Activated CD8-positive, alpha-beta memory T cell treated with anti-CD3 and anti-CD28 coated beads, Interleukin-2, amount 50 U/mL, for 4 hours (primary cell): ENCODE results near the gene ALDH4A1.
"Not testable (repeated sequence)": the region's sequence is repeated elsewhere in the genome, so short reads cannot be mapped to it uniquely, and the experiment has no call there.

Experiments
- DNase-seq: peaks from one replicate; pipeline ENCODE4 v3.0.0-alpha.2; 2020

The ALDH4A1 gene

DNA sequence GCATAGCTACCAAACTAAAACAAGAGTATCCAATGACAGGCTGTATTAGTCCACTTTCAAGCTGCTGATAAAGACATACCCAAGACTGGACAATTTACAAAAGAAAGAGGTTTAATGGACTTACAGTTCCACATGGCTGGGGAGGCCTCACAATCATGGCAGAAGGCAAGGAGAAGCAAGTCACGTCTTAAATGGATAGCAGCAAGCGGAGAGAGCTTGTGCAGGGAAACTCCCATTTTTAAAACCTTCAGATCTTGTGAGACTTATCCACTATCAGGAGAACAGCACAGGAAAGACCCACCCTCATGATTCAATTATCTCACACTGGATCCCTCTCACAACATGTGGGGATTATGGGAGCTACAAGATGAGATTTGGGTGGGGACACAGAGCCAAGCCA lies 54.6 kb downstream of the ALDH4A1 start:
- not testable (repeated sequence) for DNase-seq

DNA sequence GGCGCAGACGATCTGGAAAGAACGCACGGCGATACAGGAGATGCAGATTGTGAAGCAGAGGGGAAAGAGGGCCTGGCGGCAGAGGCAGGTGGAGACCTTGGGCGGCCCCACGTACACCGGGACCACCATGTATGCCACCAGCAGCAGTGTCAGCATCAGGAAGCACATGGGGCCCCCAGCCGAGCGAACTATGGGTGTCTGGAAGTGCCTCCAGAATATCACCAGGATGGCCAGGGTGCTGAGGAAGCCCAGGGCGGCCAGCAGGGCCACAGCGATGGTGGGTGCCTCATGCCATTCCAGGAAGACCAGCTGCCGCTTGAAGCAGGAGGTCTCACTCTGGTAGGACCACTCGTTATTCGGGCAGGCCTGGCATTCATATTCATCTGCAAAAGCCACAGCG lies 62.2 kb downstream of the ALDH4A1 start:
- no peak for DNase-seq

DNA sequence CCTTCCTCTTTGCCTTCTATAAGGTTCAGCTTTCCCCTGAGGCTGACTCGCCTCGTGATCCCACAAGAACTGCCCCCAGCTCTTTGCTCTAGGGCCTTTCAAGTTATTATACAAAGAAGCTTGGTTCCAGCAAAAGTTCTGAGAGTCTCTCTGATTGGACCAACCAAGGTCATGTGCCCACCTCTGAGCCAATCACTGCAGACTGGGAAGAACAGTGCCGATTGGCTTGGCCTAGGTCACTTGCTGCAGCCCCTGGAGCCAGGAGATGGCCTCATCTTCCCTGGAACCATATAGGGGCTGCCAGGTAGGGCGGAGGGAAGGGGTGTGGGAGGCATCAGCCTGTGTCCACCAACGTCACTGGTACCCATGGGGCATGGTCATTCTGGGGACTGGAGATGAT lies 65.7 kb downstream of the ALDH4A1 start:
- no peak for DNase-seq

DNA sequence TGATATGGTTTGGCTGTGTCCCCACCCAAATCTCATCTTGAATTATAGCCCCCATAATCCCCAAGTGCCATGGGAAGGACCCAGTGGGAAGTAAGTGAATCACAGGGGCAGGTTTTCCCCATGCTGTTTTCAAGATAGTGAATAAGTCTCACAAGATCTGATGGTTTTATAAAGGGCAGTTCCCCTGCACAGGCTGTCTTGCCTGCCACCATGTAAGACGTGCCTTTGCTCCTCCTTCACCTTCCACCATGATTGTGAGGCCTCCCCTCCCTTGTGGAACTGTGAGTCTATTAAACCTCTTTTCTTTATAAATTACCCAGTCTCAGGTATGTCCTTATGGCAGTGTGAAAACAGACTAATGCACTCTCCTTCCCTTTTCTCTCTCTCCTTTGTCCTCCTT lies 70.0 kb downstream of the ALDH4A1 start:
- DNase-seq = not testable (repeated sequence)

DNA sequence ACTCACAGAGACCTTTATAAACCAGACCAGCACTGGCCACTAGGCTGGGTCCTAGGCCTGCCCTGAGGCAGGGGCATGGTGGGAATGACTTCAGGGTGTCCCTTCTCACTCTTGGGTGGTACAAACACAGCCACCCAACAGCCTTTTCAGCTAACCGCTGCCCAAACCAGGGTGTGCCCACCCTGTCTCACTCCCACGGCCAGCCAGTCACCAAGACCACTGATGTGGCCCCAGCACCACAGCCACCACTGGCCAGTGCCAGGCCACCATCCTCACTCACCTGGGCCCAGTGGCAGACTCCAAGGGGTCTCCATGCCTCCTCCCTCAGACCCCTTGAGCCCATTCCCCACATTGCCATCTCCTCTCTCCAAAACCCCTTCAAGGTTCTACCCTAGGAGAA lies 70.7 kb downstream of the ALDH4A1 start:
- DNase-seq = no peak

DNA sequence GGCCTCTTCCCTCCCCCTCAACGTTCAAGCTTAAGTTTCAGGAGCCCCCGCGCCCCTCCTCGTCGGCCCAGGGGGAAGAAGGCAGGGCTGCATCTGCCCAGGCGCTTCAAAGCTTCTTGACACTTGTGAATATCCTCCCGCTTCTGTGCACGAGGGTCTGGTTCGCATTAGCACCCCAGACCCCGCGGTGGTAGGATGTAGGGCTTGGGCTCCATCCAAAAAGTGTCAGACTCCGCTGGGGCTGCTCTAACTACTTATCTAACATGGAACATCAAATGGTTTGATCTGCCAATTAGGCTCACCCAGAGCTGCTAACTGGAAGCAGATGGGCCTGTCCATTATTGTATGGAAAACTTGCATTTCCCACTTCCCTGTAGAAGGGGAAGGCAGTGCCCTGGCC lies 71.8 kb downstream of the ALDH4A1 start:
- no peak for DNase-seq

DNA sequence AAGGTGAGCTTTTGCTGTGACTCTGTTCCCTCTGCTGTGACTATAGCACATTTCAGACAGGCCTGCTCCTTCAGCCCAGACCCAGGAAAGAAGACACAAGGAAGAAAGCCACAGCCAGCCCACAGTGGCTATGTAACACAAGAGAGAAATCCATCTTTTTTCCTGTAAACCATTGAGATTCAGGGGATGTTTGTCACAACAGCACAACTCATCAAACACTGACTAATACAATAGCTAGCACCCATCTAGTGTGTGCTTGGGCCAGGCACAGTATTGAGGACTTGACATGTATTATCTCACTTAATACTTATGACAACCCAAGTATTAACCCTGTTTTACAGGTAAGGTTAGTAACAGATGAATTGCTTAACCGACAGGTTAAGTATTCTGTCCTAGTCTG lies 72.7 kb downstream of the ALDH4A1 start:
- DNase-seq = no peak

DNA sequence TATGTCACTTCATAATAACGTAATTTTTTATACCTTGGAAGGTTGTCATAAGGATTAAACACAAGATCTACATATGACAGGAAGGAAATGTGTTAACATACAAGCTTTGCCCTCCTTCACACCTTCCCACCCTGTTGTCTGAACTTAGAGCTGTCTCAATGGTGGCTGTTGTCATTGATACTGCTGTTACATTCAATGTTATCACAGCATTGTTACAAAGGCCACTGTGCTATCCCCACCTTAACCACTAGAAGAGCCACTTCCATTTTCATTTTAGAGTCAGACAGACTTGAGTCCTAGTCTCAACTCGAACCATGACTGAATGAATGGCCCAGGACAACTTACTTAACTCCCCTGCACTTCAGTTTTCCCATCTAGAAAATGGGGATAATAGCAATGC lies 74.1 kb downstream of the ALDH4A1 start:
- no peak for DNase-seq

DNA sequence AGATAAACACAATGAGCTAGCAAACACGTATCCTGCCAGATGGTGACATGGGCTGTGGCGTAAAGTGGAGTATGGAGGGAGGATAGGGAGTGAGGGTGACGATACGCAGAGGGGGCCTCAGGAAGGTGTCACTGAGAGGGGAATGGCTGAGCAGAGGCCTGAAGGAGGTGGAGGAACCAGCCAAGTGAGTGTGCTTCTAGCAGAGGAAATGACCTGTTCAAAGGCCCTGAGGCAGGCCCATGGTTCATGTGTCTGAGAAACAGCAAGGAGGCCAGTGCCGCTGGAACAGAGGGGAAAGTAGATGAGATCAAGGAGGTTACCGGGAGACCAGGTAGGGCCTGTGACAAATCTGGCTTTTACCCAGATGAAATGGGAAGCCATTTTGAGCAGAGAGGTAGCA lies 78.9 kb downstream of the ALDH4A1 start:
- no peak for DNase-seq
